Lower leg skin (tissue), 3 donors: Measurements from ENCODE around the gene PRSS8.

Experiments used
- CTCF ChIP-seq, 3 donors: fragments of 450-650 bp; IDR thresholded peaks; one replicate each; pipeline ENCODE4 v1.5.1; 2016; ENCODE audit warnings: antibody characterized with exemption in 3 of 3, mild to moderate bottlenecking in 3 of 3, moderate library complexity in 2 of 3
- POLR2A ChIP-seq, 2 donors: fragments of 450-650 bp; IDR thresholded peaks; one replicate each; pipeline ENCODE4 v1.6.1; 2016 to 2017; ENCODE audit warnings: antibody characterized with exemption in 2 of 2, mild to moderate bottlenecking in 1 of 2, moderate library complexity in 1 of 2

- no peak for TF ChIP-seq CTCF (IDR thresholded peaks at IDR 0.05)
- TF ChIP-seq POLR2A (IDR thresholded peaks at IDR 0.05), result no peak
Observed at GRCh38 chr16:31084584-31085302, 50.8 kb downstream of the PRSS8 start.
